ENCODE results near the gene B3GAT1.

The B3GAT1 gene

GRCh38 chr11:134409552-134410429, 2.3 kb downstream of the B3GAT1 start:
- DNase-seq (ENCODE audit: low read depth): no peak

GRCh38 chr11:134407923-134408322, 4.1 kb downstream of the B3GAT1 start:
- no peak for DNase-seq (ENCODE audit: low read depth)

GRCh38 chr11:134407321-134407828, 4.7 kb downstream of the B3GAT1 start:
- no peak for DNase-seq (ENCODE audit: low read depth)

DNA sequence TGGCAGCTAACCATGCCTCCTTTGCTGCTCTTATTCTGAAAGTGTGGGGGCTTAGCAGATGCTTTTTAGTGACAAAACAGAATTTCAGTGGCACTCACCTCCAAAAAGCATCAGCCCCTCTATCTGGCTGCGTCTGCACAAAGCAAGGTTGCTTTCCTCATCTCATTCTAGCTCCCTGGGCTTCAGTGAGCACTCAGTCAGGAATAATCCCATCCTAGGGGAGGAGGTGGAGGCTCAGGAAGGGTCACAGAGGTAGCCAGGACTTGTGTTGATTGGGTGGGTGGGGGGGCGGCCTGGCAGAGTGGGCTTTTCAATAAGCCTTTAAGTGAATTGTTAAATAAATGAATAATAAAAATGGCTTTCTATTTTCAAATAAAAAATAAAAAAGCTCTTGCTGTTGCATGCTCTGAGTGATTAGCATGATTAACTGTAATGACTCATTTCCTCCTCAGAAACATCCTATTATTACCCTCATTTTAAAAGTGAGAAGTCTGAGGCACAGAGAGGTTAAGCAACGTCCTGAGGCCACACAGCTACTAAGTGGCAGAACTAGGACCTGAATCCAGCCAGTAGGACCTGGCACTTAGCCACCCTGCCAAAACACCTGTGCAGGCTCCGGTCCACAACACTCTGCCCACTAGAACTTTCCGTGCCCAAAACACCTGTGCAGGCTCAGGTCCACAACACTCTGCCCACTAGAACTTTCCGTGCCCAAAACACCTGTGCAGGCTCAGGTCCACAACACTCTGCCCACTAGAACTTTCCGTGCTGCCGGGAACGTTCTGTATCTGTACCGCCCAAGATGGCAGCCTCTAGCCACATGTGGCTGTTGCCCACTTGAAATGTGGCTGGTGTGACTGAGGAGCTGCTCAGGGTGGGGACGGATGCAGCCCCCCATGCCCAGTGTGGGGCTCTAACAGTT, 5.5 kb downstream of the B3GAT1 start:
- DNase-seq (ENCODE audit: low read depth): no peak

DNA sequence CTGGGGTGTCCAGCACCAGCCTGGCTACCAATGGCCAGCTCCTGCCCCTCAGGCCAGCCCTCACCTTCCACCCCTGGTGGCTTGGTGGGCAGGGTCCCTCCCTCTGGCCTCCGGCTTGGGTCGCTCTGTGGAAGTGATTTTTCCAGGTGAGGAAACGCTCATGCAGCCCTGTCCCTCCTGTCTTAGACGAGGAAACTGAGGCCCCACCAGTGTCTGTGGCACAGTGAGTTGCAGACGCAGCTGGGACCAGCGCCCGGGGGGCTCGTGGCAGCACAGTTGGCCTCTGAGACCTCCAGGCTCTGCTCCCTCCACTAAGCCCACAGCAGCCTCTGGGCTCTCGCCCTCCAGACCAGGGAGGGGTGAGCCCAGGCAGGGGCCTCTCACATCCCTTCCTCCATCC, 6.2 kb downstream of the B3GAT1 start:
- DNase-seq (ENCODE audit: low read depth): no peak

DNA sequence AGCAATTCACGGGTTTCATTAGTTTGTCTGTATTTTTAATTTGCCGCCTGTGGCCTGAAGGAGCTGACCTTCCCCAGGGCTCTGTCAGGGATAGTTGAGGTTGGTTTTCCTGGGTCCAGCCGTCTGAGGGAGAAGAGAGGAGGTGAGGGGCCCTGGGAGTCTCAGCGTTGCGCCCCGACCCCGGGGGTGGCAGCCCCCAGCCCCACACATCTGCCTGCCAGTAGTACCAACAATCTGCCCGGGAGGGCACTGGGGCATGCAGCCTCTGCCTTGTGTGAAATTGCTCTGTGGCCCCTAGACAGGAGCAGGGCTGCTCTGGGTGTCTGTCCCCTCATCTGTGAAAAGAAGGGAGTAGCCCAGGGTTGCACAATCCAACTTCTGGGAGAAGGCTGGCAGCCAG, 6.6 kb downstream of the B3GAT1 start:
- no peak for DNase-seq (ENCODE audit: low read depth)

DNA sequence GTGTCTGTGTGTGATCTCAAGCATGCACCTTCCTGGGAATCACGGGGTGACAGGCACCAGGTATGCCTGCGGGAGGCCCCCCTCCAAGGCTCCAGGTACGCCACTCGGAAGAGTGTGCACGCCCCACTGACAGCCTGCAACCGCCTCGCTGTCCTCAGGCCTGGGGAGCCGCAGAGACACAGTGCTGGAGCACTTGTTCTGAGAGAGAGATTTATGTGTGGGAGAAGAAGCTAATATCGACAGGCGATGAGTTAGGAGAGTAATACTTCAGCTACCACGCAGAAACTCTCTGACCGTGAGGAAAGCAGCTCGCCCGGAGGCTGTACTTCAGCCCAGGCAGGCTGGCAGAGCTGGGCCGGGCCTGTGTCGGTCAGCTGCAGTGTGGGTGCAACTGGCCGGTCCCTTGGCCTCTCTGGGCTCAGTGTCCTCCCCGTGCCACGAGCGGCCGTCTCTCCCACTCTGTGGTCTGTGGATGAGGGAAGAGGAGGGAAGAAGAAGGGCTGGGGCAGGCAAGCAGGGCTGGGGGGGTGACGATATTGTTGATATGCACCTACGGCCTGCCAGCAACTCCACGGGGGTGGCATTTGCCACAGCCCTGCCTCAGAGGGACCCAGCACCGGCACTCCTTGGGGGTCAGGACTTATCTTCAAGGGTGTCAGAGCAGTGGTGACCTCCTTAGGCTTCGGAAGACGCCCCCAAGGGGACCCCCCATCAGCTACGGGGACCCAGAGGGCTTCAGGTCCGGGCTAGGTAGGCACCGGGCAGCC, 7.3 kb downstream of the B3GAT1 start:
- no peak for DNase-seq (ENCODE audit: low read depth)

GRCh38 chr11:134402910-134403309, 9.1 kb downstream of the B3GAT1 start:
- DNase-seq (ENCODE audit: low read depth): no peak

DNA sequence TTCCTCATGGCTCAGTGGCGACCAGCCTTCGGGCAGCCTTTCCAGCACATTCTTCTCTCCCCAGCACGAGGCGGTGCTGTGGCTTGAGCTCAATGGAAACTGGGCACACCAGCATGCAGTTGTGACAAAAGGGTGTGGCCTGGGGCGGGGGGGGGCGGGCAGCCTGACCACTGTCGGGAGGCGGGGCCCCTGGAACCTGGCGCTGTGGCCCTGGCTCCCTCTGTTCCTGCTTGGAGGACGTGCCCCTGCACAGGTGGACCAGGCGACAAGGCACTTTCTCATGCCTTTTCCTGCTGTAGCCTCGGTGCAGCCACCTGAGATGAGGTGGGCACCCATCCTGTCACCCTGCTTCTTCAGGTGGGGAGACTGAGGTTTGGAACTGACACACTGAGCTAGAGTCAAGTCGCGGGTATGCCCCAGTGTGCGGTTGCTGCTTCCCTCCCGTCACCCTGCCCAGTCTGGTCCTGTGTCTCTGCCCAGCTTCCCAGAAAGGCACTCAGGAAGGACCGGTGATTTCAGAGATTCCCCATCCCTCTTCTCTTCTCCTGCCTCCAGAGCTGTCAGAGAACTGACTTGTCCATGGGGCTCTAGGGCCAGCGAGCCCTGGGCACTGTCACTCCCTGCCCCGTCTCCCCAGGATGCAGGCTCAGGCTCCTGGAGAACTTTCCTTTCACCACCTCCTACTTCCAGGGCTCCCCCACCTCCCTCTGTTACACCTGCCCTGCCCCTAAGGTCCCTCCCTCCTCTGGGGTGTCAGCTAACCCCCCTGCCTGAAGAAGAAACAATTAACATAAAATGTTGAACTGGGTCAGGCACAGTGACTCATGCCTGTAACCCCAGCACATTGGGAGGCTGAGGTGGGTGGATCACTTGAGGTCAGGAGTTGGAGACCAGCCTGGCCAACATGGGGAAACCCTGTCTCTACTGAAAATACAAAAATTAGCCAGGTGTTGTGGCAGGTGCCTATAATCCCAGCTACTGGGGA, 9.9 kb downstream of the B3GAT1 start:
- DNase-seq (ENCODE audit: low read depth): no peak

DNA sequence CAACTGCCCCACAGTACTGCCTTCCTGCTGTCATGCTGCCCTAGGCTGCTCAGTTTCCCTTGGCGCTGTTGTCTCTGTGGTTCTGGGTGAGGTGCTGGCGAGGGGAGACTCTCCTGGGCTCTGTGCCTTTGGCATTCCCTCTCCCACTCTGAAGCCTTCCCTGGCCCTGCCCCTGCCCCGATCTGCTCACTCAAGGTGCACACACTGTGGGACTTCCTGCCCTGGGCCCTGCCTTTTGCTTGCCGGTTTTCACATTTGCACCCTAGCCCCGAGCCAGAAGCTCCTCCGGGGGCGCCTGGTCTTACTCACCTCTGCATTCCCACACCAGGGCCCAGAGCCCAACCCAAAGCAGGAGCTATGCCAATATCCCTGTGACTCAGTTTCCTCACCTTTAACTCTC, 12.0 kb downstream of the B3GAT1 start:
- DNase-seq (ENCODE audit: low read depth): no peak

DNA sequence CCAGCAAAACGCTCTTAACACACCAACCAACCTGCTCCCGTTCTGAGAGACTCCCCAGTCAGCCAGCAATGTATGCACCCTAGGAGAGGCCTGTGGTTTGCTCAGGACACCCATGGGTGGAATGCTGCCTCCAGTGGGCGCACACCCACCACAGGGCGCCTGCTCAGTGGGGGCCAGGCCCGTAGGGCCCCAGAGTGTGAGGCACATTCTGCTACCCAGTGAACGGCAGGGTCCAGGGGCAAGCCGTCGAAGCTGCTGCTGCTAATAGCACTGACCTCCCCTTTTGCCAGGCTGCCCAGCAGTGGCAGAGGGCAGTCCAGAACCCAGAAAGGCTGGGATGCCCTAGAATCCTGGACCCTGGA, 12.8 kb downstream of the B3GAT1 start:
- DNase-seq (ENCODE audit: low read depth): no peak

DNA sequence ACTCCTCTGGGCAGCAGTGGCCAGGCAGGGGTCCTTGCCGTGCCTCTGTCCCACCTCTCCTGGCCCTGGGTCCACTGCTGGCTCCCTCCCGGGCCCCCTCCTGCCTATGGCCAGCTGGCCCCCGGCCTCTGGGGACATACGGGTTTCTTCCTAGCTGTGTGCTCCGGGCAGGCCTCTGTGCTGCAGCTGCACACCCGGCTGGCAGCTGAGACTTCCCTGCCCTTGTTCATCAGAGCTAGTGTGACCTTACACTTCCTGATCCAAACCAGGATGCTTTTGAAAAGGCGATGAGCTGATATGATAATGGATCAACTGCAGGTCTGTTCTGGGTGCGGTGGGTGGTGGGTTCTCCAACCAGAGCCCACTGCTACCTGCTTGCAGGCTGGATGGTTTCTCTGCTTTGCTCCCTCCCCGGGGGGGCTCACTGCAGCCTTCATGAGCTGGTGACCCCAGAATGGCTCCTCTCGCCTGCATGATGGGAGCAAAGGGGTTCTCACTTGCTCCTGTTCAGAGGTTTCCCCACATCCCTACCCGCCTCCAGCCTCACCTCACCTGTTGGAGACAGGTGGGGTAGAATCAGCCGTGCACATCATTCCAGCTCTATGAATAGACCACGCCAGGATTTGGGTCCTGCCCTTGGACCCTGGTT, 13.3 kb downstream of the B3GAT1 start:
- DNase-seq (ENCODE audit: low read depth): no peak

GRCh38 chr11:134398079-134398444, 14.0 kb downstream of the B3GAT1 start:
- DNase-seq (ENCODE audit: low read depth): no peak

DNA sequence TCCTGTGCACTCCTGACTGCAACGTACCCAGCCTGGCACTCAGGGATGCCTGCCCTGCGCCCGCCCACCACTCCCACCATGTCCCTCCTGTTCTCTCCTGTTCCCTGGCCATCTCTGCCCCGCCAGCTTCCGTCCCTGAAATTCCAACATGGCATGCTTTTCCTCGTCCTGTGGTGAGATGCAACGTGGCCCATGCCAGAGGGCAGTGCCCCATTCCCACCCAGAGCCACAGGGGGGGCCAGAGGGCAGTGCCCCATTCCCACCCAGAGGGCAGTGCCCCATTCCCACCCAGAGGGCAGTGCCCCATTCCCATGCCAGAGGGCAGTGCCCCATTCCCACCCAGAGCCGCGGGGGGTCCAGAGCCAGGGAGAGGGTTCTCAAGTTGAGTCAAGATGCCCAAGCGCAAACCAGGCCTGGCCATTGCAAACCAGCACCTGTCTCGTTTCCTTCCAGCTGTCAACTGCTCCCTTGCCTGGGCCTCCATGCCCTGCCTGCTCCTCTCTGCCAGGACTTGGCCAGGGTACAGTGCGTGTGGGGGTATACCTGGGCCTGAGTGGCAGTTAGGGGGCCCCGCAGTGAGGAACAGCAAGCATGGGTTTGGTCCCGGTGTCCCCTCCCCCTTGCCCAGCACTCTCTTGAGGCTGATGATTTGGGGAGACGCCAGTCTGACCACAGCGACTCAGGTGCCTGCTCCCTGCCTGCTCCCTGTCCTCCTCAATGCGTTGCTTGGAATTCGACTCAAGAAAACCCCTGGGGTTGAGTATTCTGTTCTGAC, 14.6 kb downstream of the B3GAT1 start:
- no peak for DNase-seq (ENCODE audit: low read depth)

GRCh38 chr11:134395002-134395401, 17.0 kb downstream of the B3GAT1 start:
- no peak for DNase-seq (ENCODE audit: low read depth)

GRCh38 chr11:134394311-134394710, 17.7 kb downstream of the B3GAT1 start:
- no peak for DNase-seq (ENCODE audit: low read depth)

DNA sequence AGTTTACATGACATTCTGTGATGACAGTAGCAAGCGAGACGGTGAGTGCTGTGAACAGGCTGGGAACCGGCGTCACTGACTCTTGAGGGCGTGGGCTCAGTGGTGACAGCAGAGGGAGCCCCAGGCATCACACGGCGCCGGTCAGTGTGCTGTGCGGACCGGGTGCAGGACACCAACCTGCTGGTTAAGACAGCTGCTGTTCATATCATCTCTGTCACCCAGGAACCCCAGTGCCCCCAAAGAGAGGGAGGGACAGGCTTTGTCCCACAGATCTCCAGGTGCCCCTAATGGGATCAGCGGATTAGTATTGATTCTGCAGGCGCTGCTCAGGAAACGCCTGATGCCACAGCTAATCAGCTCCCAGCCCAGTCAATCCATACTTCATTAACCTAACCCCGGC, 18.4 kb downstream of the B3GAT1 start:
- DNase-seq (ENCODE audit: low read depth): no peak

DNA sequence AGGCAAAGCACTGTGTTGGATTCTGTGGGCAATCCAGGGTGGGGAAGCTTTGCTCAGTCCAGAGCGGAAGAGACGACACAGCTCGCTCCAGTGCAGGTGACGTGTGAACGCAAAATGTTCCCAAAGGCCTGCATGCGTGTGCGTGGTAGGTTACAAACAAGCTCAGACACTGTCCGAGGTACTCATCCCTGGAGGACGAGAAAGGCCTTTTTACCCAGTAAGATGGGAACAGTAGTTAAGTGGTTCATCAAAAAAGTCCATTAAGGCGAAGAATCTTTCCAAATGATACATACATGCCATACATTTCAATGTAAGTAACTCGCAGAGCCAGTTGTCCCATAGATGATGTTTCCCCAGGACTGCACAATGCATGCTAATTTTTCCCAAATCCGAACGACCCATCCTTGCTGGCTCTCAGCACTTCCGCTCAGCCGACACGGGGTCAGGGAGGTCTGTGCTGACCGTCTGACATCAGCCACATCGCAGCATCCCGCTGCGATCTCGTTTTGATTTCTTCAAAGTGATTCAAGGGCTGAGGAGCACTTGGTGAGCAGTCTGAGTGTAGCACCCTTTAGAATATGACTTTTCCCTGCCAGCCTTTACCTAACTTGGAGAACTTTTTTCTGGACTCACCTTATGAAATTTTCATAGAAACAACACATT, 19.0 kb downstream of the B3GAT1 start:
- no peak for DNase-seq (ENCODE audit: low read depth)

DNA sequence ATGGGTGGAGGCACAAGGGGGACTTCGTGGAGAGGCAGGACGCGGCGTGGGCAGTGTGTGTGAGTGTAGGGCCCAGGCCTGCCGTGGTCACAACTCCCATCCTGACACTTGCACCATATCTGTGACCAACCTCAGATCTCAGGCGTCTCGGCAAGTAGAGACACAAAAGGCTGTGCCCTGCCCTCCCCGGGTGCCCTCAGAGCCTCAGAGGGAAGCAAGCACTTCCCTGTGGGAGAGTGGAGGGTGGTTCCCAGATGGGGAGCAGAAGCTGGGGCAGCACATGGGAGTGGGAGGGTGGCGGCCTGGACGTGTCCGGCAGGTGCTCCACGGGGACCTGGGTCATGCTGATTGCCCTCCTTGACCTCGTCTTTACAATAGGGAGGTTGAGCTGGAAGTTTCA, 20.4 kb downstream of the B3GAT1 start:
- DNase-seq (ENCODE audit: low read depth): no peak

Measured in EH (cell line).